Activated CD4-positive, CD25-positive, alpha-beta regulatory T cell treated with anti-CD3 and anti-CD28 coated beads, Interleukin-2, amount 50 U/mL, for 72 hours (primary cell): Measurements from ENCODE around the gene OTUD7B.
A peak's percentile ranks its signal among the peaks of the same experiment; 100 is the strongest.
"Not testable (repeated sequence)": the region's sequence is repeated elsewhere in the genome, so short reads cannot be mapped to it uniquely, and the experiment has no call there.

Experiments
- DNase-seq: peaks from one replicate; pipeline ENCODE4 v3.0.0; 2021

OTUD7B gene

DNA sequence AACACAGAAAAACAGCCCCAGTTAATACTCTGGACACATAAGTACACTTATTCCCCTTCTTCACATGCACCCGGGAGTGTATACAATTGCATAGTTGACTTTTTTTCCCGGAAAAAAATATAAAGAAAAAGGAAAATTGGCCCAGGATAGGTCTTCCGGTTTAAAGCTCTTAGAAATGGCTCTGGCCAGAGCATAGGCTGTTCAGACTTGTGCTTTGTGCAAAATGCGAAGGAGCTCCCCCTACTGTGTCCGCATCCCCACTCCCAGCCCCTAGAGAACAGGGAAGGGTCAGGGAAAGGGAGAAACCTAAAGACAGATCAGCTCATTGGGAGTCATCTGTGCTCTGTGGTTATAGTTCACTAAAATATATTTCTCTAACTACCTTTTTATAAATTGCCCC is 68.3 kb downstream of the OTUD7B start:
- no peak for DNase-seq

DNA sequence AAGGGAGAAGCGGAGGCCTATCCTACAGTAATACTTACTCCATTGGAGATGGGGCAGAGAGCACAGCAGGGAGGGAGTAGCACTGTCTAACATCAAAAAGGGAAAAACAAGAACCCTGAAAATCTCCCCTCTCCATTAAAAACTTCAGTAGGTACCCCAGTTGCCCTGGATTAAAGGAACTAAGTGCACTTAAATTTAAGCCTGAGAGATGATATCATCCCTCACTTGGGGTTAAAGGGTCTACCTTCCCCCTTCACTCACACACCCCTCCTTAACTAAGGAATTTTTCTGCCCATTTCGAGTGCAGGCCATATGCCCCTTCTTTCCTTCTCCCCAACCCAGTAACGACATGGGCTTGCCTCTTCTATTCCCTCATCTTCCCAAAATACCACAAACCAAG is 70.1 kb downstream of the OTUD7B start:
- DNase-seq, result no peak

DNA sequence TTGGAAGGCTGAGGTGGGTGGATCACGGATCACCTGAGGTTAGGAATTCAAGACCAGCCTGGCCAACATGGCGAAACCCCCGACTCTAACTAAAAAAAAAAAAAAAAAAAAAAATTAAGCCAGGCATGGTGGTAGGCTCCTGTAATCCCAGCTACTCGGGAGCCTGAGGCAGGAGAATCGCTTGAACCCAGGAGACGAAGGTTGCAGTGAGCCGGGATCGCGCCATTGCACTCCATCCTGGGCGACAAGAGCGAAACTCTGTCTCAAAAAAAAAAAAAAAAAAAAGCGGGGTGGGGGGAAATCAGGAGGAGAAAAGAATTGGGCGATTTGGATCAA is 71.9 kb downstream of the OTUD7B start:
- not testable (repeated sequence) for DNase-seq

DNA sequence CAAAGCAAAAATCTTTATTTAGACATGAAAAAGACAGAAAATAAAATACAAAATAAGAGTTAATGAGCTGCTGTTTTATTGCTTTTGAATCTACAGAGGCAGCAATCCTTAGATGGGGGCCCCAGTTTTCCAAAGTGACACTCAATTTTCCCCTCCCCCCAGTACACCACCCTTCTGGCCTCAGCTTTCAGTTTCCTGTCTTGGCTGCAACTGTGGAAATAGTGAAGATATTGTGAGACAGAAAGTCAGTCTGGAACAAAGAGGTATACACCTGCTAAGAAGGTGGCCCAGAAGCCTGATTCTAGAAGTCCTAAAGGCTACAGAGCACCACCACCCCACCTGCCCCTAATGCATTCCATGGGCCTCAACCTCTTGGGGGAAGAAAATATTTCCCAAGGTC is 72.8 kb downstream of the OTUD7B start:
- no peak for DNase-seq

DNA sequence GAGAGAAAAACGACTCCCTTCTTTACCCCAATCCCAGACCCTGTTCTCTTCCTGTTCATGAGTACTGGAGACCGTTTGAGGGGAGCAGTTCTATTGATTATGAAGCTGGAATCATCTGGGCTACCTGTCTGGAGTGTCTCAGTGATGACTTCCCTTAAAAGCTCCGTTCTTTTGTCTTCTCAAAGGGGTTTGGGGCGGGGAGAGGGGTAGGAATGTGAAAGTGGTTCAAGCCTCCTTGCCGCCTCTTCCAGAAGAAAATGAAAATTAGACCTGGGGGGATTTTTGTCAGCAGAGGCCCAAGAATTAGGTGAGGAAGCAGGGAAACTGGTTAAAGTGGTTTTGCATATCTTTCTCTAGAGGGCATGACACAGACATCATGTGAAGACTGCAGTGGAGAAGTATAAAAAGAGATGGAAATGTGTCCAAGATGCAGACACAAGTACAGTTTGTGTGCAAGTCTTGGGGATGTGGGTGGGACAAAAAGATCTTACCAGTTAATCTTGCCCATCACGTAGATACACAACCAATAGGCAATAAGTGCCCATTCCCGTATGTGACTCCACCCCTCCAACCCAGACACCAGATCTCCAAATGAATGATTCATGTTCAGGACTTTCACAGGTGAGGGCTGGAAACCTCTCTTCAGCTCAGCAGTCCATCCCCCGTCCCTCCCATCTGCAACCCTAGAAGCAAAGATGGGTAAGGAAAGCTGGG is 73.4 kb downstream of the OTUD7B start:
- DNase-seq, result no peak

DNA sequence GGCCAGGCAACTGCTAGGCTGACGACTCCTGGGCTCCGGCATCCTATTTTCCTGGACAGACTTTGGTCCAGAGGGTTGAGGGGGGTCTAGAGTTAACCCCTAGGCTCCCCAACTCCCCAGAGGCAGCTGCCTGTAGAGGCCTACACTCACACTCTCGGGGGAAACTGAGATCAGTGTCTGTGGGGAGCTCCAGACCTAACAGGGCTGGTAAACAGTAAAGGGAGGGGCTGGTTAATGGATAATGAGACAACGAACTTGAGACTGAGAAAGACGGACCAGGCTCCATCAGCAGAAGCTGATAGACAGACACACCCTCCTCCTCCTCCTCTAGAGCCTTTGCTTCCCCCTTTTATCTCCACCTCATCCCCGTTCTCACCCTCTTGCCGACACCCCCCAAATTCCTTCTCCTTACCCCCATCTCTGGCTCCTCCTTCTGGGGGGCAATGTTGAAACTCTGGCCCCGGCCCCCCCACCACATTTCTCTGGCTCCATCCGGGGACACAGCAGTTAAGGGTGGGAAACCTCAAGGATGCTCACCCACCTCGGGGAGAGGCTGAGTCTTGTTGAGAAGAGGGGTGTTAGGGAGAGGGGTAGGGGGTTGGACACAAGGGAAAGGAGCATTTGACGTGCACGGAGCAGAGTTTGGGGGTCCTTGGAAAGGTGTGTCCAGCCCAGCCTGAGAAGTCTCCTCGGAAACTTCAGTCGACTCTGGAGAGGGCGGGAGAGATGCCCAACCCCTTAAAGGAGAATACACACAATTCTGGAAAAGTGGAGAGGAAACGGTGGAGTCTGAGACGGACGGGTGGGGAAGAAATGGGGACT is 74.1 kb downstream of the OTUD7B start, which contains the start of gene MTMR11:
MTMR11 (minus strand) TSS at position 710 of the 822 bp plus-strand sequence; CDS start at position 478, 232 bp downstream.
- no peak for DNase-seq

DNA sequence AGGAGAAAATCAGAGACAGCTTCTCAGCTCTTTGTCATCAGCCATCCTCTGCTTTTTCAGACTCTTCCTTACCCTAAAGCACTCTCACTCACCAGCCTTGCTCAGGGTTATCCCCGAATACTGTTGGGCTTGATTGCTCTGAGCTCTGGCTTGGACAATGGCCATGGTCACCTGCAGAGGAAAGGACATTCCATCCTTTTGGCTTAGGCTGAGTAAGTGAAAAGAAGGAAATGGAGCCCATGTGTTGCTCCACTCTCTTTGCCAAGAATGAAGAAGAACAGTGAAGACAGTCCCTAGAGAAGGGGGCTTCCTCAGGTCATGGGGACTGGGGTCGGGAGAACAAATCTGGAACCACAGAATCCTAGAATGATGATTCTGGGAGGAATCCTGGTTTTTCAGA is 76.2 kb downstream of the OTUD7B start:
- DNase-seq, result no peak

DNA sequence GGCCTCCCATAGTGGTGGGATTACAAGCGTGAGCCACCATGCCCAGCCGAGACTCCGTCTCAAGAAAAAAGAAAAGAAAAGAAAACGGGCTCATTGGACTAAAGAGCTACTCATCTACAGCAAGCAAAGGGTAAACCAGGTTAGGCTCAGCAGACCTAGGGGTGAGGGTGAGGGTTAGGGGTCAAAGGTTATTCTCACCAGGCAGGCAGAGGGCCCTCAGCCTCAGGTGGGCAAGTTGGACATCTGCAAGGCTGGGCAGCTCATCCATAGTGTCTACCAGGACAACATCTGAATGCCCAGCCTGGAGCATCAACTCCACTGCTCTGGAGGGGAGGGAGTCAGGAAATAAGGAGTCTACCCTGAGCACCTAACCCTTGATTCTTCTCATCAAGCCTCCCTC is 77.3 kb downstream of the OTUD7B start:
- DNase-seq, result no peak

DNA sequence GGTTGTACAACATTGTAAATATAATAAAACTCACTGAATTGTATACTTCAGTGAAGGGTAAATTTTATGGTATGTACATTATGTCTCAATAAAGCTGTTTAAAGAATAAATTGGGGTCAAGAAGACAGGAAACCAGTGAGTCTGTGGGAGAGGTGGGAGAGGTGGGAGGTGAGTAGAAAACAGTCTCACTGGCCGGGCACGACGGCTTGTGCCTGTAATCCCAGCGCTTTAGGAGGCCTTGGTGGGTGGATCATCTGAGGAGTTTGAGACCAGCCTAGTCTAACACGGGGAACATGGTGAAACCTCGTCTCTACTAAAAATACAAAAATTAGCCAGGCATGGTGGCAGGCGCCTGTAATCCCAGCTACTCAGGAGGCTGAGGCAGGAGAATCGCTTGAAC is 78.1 kb downstream of the OTUD7B start:
- no peak for DNase-seq

DNA sequence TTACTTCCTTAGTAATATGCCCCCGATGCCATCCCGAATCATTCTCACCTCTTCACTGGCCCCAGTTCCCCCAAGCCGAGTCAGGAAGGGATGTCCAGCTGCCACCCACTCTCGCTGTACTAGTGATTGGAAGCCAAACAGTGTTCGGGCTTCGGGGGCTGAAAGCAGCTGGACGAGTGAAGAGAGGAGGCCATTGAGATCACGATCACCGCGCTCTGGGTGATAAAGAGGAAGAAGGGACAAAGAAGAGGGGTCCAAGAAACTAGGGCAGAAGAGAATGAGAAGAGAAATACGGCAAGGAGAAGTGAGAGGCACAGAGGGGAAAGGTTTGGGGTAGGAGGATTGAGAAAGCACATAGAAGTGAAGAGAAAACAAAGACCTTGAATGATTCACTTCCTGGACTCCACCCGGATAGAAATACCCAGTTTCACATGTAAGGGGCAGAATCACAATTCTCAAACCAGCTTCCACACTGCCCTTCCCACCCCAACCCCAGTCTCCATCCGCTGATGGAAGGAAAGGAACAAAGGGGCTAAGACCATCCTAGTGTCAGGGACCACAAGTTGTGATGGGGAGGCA is 79.2 kb downstream of the OTUD7B start:
- no peak for DNase-seq

DNA sequence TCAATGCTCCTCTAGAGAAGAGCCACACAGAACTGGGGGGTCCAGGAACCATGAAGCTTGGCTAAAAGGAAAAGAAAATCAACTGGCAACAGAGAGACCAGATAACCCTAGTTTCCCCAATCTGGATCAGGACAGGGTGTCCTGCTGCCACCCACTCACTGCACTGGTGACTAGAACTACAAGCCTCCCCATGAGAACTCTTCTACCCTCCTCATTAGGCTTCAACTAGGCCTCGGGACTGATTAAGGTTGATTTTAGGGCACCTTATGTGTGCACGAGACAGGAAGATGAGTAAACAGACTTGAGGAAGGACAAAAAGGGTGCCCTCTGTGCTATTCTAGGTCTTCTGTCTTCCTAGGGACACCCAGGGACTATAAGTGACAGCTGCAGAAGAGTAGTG is 80.7 kb downstream of the OTUD7B start:
- no peak for DNase-seq

DNA sequence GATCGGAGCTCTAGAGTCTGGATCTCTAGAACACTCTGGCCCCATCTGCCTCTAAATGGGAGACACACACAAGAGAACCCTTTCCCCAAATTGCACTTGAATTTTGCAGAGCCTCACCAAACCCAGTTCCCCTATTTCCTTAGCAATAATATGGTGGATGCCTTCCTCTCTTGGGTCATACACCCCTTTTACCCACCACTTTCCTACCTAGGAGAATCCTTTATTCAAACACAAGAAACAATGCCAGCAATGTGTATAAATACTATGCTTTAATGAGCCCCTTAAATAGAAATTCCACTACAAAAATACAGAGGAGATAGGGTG is 82.2 kb downstream of the OTUD7B start:
- no peak for DNase-seq

DNA sequence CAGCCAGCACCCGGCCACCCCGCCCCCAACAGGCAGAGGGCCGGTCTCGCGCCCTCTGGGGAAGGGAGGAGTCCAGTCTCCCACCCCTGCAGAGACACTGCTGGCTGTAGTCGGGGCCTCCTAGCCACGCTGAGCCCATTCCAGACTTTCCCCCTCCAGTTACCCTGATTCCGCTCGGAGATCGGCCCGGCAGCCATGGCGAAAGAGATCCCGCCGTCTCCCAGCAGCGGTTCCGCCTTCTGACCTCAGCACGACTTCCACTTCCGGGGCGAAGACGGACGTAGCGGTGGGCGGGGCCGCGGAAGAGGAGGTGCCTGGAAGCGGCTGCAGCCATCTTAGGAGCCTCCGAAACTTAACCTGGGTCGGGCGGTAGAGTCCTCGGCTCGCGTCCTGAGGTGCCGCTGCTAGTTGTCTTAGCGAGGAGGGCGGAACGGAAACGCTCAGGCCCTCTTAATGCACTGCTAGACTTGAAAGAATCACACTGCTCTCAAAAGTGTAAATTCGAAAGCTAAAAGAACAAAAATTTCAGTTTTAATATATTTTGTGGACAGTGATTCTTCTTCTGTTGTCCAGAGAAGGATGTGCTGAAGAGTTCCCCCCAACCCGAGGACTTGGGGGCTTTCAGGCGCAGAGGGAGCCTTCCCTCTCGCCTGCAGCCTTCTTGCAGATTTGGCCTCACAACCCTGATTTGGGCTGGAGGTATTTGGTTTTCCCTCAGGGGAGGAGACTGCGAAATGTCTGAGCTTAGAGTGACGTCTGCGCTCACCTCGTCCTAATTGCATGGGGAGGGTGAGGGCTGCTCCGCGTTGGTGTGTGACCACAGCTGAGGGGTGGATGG is 82.7 kb downstream of the OTUD7B start, which contains the start of gene SF3B4:
SF3B4 (minus strand) TSS at position 241 of the 838 bp plus-strand sequence; CDS start at position 197, 44 bp downstream.
- DNase-seq, result peak; percentile 96

DNA sequence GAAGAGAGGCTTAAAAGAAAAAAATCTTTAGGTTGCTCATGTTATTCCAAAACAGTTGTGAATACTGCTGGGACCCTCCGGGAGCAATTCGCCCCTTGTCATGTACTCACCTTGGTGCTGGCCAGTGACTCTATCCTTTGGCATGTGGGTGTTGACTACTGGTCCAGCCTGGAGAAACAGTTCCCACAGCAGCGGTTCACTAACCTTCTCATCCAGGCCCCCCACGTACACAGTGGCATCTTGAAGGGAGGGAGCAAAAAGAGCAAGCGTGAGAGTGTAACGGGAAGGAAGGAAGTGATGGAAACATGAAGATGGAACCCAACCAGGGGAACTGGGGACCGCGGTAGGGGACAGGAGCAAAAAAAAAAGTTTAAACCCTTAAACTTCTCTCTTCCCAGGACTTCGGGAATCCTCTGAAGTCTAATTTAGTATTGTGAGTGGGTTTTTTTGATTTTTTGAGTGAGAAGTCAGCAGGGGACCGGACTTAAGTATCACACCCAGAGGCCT is 83.4 kb downstream of the OTUD7B start:
- no peak for DNase-seq

DNA sequence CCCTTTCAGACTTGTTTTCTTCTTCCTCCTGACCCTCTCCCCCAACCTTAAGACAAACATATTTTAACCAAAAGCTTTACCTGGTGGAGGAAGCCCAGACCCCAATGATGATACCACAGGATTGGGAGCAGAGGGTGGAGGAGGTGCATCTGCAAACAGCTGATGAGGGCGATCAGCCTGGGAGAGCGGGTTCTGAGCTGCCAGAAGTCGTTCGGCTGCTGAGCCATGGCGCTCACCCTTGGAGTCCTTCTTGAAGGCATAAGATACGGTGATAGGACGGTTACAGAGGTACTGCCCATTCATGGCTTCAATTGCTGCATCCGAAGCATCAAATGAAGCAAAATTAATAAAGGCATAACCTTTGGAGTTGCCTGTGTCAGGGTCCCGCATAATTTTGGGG is 84.2 kb downstream of the OTUD7B start:
- DNase-seq, result no peak

DNA sequence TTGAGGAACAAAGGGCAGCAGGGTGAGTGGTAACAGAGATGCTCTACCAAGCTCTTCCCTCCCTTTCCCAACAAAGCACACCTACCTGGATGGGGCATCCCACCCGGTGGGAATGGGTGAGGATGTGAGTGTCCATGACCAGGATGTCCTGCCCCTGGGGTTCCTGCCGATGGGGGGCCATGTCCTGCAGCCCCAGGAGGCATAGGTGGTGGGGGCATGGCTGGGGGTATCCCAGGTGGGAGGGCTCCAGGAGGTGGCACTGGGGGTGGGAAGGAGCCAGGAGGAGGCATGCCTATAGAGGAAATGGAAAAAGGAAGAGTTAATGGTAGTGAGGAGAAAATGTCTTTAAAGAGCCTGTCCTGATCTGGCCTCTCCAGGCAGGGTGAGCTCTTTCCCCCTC is 84.8 kb downstream of the OTUD7B start:
- no peak for DNase-seq

DNA sequence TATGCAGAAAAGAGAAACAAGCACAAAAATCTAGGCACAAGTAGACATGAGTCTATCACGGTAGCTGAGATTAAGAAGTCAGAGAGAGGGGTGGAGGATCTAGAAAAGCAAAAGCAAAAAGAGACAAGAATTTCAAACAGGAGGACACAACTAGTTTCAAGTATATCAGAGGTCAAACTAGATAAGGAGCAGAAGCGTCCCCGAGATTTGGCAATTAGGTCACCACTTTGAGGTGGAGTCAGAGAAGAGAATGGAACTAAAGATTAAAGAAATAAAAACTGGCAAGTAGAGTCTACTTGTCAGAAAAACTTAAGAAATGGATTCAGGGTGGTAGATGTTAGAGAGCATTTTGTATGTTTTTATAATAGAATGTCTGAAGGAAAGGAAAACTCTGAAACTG is 85.2 kb downstream of the OTUD7B start:
- DNase-seq, result no peak

DNA sequence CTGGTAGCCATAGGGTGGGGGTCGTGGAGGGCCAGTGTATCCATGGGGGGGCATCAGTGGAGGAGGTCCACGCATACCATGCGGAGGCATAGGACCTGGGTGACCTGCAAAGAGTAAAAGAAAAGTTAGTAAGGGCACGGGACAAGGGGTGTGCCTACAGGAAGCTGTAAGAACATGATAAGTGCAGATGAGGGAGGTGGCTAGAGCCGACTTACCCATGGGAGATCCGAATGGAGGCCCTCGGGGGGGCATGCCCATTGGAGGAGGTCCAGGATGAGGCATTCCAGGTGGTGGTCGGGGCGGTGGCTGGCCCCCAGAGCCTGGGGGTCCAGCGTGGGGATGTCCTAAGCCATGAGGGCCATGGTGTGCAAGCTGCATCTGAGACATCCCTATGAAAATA is 86.9 kb downstream of the OTUD7B start:
- no peak for DNase-seq

DNA sequence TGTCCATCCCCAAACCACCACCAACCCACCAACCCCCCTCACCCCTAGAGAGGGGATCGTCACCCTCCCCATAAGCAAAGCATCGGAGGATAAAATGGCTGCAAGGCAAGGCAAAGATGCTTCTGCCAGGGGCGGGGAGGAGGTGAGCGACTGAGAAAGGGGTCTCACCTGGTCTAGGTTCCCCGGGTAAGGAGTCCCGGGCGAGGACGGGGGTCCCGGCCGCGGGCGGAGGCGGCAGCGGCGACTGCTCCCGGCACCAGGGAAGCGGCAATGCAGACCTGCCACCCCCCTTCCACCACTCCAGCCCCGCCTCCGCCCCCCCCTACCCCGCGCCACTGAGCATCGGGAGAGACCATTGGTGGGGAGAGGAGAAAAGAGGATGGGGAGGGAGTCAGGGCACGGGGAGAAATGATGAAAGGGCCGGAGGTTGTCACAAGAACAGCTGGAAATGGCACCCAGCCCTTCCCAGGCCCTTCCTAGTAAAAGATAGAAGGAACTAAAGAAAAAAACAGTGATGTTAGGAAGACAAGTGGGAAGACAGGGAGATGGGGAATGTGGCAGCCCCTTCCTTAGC is 92.9 kb downstream of the OTUD7B start, which contains the start of gene SV2A:
SV2A (minus strand) TSS at position 274 of the 574 bp plus-strand sequence. CDS start 4,004 bp downstream, outside the sequence.
- no peak for DNase-seq

DNA sequence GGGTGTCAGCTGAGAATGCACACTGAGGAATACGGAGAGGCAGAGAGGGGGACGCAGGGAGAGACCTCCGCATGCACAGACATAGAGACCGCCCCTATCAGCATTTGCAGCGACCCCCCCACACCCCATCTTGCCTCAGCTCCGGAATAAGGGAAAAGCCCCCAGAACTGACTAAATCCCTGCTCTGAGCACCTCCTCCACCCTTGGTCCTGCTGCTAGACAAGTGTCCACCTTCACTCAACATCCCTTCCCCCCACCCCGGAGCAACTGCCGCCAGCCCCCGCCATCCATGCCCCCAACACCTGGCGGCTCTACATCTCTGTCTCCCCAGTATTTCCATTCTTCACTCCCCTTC is 93.7 kb downstream of the OTUD7B start:
- DNase-seq, result no peak

DNA sequence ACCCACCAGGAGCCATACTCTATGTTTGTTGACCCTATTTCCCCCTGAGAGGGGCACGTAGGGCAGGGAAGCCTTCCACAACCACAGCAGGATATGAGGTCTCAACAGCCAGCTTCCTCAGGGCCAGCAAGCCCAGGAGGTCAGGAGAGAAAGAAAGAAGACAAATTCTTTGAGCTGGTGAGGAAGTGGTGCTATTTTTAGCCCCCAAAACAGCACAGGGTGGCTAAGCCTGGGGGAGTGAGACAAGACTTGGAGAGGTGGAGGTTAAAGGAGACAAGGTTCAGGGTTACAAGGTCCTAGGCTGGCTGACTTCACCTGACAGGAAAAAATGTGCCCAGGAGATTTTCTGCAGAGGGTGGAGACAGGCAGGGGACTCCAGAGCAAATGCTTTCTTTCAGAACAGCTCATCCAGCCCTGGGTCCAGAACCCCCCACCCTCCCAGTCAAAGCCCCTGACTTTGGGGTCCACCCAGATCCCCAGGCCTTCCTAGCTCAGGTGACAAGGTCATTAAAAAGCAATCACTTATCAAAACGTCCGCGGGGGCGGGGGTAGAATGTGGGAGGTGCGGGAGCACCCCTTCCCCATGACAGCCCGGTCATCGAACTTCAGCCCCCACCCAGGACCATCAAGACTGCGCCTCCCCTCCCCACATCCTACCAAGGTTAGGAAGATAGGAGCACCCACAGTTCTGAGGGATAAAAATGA is 94.2 kb downstream of the OTUD7B start:
- no peak for DNase-seq
